ENCODE measurements around the gene HMCN2.

The HMCN2 gene

GRCh38 chr9:130286781-130287428 lies 21.3 kb downstream of the HMCN2 start:
- DNase-seq (ENCODE audit: insufficient read length, low spot score) (no peak), FAIRE-seq (no peak)
- no peak for TF ChIP-seq POLR2A (IDR thresholded peaks at IDR 0.05; ENCODE audit: low read depth, low read length)

- FAIRE-seq (no peak), DNase-seq (ENCODE audit: insufficient read length, low spot score) (no peak)
- no peak for TF ChIP-seq POLR2A (IDR thresholded peaks at IDR 0.05; ENCODE audit: low read depth, low read length)
Measured at GRCh38 chr9:130287736-130288135, 22.2 kb downstream of the HMCN2 start.

- FAIRE-seq (no peak), DNase-seq (ENCODE audit: insufficient read length, low spot score) (no peak)
- no peak for TF ChIP-seq POLR2A (IDR thresholded peaks at IDR 0.05; ENCODE audit: low read depth, low read length)
Measured at GRCh38 chr9:130288393-130288792, 22.8 kb downstream of the HMCN2 start.

GRCh38 chr9:130288926-130289690 lies 23.5 kb downstream of the HMCN2 start:
- FAIRE-seq: no peak

GRCh38 chr9:130289711-130290241 lies 24.2 kb downstream of the HMCN2 start:
- FAIRE-seq (no peak), DNase-seq (ENCODE audit: insufficient read length, low spot score) (no peak)
- no peak for TF ChIP-seq POLR2A (IDR thresholded peaks at IDR 0.05; ENCODE audit: low read depth, low read length)

More at GRCh38 chr9:130288926-130289690, 23.5 kb downstream of the HMCN2 start:
- no peak for TF ChIP-seq POLR2A (IDR thresholded peaks at IDR 0.05; ENCODE audit: low read depth, low read length)
- DNase-seq (ENCODE audit: insufficient read length, low spot score): no peak

- FAIRE-seq (no peak), DNase-seq (ENCODE audit: insufficient read length, low spot score) (no peak)
- no peak for TF ChIP-seq POLR2A (IDR thresholded peaks at IDR 0.05; ENCODE audit: low read depth, low read length)
Measured at GRCh38 chr9:130290291-130291181, 25.0 kb downstream of the HMCN2 start.

- FAIRE-seq (no peak), DNase-seq (ENCODE audit: insufficient read length, low spot score) (no peak)
Measured at GRCh38 chr9:130291474-130291873, 25.9 kb downstream of the HMCN2 start.

GRCh38 chr9:130292106-130292505 lies 26.5 kb downstream of the HMCN2 start:
- DNase-seq (ENCODE audit: insufficient read length, low spot score) (no peak), FAIRE-seq (no peak)
- no peak for TF ChIP-seq POLR2A (IDR thresholded peaks at IDR 0.05; ENCODE audit: low read depth, low read length)

More at GRCh38 chr9:130291474-130291873, 25.9 kb downstream of the HMCN2 start:
- no peak for TF ChIP-seq POLR2A (IDR thresholded peaks at IDR 0.05; ENCODE audit: low read depth, low read length)

- DNase-seq (ENCODE audit: insufficient read length, low spot score) (no peak), FAIRE-seq (no peak)
- no peak for TF ChIP-seq POLR2A (IDR thresholded peaks at IDR 0.05; ENCODE audit: low read depth, low read length)
Measured at GRCh38 chr9:130294664-130295063, 29.1 kb downstream of the HMCN2 start.

- FAIRE-seq: no peak
- no peak for TF ChIP-seq POLR2A (IDR thresholded peaks at IDR 0.05; ENCODE audit: low read depth, low read length)
- DNase-seq (ENCODE audit: insufficient read length, low spot score): no peak
Measured at GRCh38 chr9:130295431-130295830, 29.9 kb downstream of the HMCN2 start.

- no peak for FAIRE-seq
- DNase-seq (ENCODE audit: insufficient read length, low spot score): no peak
- TF ChIP-seq POLR2A (IDR thresholded peaks at IDR 0.05; ENCODE audit: low read depth, low read length): no peak
Measured at GRCh38 chr9:130295945-130296782, 30.6 kb downstream of the HMCN2 start.

- no peak for DNase-seq (ENCODE audit: insufficient read length, low spot score)
- TF ChIP-seq POLR2A (IDR thresholded peaks at IDR 0.05; ENCODE audit: low read depth, low read length): no peak
- no peak for FAIRE-seq
Measured at GRCh38 chr9:130296783-130297055, 31.2 kb downstream of the HMCN2 start.

GRCh38 chr9:130297371-130297770 lies 31.8 kb downstream of the HMCN2 start:
- TF ChIP-seq POLR2A (IDR thresholded peaks at IDR 0.05; ENCODE audit: low read depth, low read length): no peak
- DNase-seq (ENCODE audit: insufficient read length, low spot score): no peak
- FAIRE-seq: no peak

Measured in H54 (cell line).